GM19438 (cell line): ENCODE data around the gene CNTNAP2.

Source experiments
- ATAC-seq: cut with Tn5 transposase; IDR thresholded peaks from one replicate; pipeline ENCODE4 v1.9.1; 2021; ENCODE audit warnings: low read depth; ENCODE audit not compliant: unreplicated experiment

Gene CNTNAP2

DNA sequence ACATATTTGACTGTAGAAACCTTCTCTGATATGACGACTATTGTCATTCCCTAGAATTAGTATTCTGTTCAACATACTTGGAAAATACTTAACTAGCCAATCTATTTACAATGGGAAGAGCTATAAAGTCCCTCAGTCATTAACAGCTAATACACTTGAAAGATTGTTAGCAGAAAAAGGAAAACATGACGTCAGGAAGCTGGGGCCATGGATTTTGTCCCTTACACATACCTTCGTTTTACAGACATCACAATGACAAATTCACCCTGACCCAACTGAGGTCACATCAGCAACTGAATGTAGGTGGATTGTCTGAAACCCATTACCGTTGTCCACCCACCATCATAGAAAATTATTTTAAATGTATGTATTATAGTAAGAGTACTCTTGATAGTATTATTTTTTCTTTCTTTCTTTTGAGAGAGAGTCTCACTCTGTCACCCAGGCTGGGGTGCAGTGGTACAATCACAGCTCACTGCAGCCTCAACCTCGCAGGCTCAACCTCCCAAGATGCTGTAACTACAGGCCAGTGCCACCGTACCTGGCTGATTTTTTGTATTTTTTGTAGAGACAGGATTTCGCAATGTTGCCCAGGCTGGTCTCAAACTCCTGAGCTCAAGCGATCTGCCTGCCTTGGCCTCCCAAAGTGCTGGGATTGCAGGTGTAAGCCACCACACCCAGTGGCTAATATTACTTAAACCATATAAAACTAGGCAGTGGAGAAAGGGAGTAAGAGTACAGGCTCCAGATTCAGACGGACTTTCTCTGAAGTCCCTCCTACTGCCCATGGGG lies 1977.0 kb downstream of the CNTNAP2 start:
- ATAC-seq, result no peak

DNA sequence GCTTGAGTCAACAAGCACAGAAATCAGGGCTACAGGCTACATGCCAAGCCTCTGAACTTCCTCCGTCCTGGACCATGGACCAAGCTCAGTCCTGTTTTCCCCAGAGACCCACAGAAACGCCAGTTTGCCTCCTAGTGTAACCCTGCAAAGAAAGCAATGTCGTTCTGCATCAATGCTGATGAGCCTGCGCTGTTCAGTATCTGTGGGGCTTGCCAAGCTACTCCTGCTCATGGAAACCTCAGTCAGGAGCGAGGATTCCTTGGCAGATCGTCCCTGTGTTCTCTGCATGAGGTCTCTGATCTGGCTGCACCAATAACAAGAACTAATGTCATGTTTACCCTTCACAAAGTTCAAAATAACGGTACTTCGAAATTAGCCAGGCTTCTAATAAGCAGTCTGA lies 1978.5 kb downstream of the CNTNAP2 start:
- no peak for ATAC-seq

DNA sequence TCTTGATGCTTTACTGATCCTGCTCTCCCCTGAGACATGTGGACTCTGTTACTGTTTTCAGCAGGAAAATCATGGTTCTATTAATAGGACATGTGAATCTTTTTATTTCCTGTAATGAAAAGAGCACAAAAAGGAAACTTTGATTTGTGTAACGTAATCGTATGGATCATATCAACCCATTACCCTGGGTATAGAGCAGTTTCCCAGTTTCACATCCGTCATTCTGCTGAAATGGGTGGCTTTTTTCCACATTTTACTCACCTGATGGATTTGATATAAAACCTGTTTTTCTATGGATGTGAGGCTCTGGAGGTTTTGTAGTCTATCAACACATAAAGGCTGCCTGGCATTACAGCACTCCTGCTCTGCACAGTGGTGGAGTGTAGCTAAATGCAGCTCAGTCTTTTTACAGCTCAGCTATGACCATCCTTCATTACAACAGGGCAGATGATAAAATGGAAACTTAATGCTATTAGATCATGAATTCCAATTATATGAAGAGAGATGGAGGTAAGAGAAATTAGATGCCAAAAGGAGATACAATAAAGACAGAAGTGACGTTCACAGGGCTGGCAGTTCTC lies 1987.6 kb downstream of the CNTNAP2 start:
- ATAC-seq, result no peak

DNA sequence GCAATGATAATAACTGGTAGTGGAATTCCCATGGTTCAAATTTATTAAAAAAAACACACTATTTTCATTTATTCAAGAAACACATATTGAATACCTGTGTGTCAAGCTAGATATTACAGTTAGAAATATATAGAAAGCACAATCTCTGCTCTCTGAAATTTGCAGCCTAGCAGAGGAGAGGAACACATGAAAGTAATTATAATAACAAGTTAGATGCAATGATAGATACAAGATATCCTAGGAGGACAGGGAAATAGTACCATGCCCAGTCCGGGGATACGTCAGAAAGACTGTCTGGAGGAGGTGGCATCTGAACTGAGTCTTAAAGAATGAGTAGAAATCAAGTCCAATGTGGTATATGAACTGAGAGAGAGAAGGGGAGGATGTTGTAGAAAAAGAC lies 1988.3 kb downstream of the CNTNAP2 start:
- no peak for ATAC-seq

DNA sequence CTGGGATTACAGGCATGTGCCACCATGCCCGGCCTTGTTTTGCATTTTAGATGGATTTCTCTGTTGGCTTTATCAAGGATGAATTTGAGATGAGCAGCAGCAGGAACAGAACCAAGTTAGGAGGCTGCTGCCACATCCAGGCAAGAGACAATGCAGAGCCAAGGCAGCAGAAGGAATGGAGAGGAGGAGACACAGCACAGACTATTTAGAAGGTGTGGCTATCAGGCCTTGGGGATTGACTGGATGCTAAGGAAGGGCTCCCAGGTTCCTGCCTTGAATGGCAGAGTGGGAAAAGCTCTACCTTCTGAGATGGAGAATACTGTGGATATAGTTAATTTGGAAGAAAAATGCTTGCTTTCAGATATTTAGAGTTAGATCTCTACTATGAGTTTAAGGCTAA lies 1989.3 kb downstream of the CNTNAP2 start:
- no peak for ATAC-seq

DNA sequence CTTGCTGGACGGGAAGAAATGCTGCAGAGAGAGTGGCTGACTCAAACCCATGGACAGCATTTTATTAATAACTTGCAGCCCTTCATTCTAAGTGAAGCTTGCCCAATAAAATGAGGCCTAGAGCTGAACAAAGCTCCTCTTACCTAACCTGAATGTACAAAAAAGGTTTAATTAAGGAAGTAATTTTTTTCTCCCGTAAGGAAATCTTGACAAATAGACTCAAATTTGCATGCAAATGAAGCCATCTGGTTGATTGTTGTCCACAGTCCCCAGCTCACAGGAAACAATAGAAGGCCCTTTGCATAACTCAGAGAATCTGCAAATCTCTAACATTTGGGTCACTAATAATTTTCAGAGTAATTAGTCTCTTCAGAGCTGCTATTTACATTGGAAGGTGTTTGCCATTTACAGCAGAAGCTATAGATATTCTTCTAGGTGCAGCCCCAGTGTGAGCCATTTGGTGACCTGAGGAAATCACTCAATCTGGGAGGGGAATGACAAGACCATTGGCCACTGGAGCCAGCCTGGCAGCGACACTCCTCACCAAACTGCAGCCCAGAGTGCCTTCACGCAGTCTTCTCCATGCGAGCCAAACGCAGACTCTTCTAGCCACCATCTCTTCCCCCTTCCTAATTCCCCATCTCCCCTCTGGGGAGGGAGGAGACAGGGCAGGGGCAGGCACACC lies 1991.0 kb downstream of the CNTNAP2 start:
- ATAC-seq, result no peak

DNA sequence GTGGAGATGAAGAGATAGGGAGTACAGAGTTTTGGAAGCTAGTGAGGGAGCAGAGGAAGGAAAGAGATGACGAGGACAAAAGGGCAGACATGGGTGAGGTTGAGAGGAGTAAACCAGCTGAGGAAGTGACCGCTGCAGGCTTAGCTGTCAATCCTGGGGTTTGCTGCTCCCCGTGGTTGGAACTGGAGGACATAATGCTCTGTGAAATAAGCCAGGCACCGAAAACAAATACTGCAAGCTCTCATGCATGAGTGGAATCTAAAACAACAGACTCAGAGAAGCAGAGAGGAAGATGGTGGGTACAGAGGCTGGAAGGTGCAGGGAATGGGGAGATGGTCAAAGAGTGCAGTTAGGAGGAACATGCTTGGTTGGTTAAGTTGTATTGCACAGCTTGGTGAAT lies 1991.8 kb downstream of the CNTNAP2 start:
- no peak for ATAC-seq

DNA sequence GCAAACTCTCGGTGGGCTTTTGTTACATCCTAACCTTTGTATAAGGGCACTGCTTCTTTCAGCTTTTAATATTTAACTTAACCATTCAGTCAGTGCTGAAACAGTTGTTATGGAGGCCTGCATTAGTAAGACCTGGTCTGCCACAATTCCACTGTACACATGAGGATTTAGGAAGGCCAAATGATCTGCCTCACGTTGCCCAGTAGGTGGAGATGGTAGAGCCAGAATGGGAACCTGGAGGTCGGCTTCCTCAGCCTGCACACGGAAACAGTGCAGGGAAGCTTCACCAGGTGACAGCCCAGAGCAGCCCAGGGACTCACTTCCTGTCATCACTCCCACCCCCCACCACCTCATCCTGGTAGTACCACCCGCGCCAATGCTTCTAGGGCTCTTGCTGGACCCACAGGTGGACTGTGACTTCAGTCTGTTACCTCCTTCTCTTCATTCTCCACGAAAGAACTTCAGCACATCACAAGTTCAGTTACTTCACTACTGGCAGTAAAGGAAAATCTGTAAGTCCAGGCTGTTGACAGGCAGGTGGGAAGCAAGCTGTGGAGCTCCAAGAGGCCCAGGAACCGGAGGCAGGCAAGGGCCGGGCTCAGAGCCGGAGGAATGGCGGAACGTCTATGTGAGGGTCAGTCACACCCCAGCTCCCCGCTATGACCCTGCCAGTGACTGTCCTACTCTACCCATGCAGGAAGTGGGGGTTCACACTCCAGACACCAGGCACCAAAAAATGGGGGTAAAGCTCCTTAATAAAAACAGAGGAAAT lies 1993.7 kb downstream of the CNTNAP2 start:
- ATAC-seq, result no peak

DNA sequence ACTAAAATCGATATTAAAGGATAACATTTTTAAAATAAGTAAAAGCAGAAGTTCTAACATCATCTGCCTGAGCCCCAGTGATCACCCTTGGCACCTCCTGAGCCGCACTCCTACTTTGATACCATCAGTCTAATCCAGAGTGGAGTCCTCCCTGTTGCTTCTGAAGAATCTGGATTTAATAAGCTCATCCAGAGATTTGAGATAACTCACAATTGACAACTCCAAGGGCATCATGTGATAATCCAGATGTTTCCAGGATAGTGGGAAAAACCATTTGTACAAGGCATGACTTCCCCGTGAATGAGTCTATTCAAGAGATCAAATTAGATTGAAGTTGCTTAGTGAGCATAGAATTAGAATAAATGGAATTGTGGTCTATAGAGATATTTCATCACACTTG lies 1998.2 kb downstream of the CNTNAP2 start:
- no peak for ATAC-seq

DNA sequence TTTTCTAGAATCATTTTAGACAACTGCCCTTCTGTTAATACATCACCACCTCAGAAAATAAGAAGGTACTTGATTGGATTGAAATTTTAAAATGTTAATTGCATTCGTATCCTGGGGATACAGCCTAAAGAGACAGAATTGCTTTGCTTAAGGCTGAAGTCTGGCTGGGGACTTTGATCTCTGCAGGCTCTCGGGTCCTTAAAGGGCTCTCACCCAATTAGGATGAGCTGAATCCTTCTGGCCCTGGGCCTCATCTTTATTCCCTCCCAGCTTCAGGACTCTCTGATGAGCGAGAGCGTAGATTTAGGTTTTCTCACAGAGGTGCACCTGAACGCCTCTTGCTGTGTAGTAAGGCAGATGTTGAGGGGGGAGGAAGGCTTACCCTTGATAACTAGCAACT lies 1998.7 kb downstream of the CNTNAP2 start:
- no peak for ATAC-seq

DNA sequence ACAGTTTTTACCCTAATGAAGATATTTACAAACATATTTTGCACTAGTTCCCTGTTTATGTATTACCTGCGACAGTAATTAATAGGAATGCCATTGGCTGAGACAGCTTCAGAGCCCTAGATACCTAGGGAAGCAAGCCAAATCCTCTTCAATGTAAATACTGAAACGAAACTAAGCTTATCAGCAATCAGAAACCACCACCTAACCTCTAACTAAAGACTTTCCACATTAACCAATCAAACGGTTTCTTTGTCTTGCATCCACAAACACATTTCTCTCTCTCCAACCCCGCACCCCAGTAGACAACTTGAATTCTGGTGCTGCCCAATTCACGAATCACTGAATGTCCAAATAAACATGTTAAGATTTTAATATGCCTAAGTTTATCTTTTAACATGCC lies 1999.6 kb downstream of the CNTNAP2 start:
- ATAC-seq, result no peak

DNA sequence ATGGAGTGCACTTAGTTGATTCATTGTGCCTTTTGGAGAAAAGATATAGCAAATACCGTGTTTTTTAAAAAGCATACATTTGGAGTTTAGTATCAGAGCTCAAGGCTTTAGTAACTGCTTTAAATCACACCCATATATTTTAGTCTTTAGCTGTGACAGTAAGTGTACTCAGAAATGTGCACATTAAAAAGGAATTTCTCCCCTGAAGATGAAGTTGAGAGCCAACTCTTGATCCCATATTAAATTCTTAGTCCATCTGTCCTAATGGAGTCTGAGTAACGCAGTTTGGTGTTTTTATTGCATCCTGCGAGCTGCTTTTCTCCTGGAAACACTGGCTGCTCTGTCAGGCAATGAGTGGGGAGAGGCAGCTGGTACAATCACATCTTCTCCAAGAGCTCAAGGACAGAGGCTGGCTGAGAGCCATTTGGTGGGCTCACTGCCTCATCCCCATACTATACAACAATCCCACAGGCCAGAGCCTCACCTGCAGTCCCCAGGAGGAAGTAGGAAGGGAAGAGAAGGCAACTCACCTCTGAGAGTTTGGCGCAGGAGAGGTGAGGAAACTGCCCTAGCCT lies 2000.3 kb downstream of the CNTNAP2 start:
- ATAC-seq, result no peak

DNA sequence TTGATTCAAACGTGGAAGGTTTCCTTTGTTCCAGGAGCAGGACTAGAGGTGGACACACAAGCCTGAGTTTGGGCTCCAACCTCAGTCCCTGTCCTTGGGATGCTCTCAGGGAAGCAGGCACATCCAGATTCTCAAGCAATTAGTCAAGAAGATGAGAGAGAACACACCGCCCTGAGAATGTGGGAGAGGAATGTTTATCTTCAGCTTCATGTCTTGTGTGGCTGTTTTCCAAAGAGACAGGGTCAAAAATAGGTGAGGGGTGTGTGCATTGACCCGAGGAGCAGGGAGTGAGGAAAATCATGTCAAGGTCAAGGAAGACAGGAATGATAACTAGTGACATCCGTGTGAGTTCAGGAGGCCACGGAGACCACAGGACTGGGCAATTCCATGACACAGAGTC lies 2001.8 kb downstream of the CNTNAP2 start:
- ATAC-seq, result no peak

DNA sequence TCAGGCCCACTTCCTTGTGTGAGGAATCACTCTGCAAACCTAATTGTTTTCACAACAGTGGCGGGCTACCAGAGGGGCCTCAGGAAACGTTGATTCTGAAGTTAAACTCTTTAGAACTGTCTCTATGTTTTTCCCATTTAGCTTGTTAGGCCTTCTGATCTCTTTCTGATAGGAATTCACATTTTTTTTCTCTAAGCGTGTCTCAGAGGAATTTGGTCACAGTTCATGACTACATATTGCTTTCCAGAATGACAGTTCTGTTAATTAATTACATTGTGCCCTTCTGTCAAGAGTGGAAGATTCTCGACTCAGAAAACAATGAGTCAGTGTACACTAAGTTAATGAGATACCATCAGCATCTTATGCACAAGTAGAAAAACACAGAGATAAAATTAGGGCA lies 2004.8 kb downstream of the CNTNAP2 start:
- no peak for ATAC-seq

DNA sequence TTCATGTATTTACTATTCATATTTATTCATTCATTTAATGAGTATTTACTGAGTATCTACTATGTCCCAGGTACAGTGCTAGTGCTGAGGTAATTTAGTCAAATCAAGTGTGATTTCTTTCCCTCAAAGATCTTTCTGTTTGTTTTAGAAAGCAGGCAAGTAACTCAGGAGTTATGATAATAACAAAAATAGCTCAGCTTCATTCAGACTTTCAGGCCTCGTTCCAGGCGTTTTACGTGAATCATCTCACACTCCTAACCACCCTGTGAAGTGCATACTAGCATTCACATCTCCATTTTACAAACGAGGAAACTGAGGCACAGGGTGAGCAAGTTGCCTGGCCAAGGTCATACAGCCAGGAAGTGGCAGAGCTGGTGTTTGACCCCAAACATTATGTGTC lies 2005.2 kb downstream of the CNTNAP2 start:
- ATAC-seq, result no peak

DNA sequence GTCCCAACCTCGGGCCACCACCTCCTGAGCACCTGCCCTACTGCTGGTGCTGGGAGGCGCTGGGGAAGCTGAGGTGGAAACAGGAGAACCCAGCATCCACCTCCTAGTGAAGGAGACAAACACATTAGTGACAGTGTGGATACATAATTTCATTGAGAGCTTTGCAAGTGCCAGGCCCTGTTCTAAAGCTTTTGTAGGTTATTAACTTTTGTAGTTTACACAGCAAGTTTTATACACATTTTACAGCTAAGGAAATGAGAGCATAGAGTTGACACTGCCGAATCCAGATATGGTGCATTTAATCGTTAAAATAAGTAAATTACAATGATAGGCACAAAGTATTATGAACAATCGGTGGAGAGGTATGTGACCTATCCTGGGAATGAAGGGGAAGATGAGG lies 2007.9 kb downstream of the CNTNAP2 start:
- no peak for ATAC-seq

DNA sequence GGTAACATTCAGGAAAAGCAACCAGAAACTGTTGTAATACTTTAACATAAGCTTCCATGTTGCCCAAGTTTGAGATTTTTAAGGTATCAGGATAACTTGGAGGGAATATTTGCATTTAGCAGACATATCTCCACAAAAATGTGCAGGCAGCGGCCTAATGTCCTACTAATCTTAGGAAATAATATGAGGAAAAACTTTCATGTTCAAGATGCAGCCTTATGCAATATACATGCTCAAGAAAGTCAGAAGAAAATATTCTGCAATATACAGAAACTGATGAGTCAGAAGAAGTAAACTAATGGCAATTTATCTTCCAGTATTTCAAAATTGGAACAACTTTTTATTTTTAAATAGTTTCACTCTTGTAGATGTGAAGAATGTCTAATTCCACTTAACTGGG lies 2010.8 kb downstream of the CNTNAP2 start:
- ATAC-seq, result no peak

DNA sequence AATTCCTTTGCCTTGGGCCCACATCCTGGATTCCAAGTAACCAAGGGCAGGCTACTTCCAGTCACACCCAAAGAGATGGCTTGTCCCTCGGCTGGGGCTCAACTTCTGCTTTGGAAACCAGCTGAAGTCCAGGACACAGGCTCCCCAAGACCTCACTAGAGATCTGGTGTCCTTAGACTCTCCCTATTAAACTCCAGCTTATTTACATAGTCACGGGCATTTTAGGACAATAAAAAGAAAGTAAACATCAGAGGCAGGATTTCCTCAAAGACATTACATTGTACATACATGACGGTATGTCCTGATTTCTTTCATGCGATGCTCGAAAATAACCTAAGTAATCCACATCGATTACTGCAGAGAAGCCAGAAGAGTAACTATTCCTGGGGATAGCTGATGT lies 2012.4 kb downstream of the CNTNAP2 start:
- ATAC-seq, result no peak

DNA sequence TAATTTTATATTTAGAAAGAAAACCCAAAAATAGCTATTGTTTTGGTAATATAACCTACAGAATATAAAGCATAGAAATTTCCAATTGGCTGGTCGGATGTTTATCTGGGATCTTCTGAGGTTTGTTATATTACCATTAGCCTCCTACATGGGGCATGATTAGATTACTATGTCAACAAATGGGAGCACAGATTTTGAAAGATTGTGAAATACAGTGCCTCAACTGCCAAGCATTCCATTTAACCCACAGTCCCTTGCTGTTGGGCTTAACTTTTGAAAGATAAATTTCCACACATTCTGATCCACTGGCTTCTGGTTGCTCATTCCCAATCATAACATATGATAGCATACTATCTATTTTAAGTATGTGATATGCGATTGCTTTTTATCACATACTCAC lies 2018.5 kb downstream of the CNTNAP2 start:
- no peak for ATAC-seq

DNA sequence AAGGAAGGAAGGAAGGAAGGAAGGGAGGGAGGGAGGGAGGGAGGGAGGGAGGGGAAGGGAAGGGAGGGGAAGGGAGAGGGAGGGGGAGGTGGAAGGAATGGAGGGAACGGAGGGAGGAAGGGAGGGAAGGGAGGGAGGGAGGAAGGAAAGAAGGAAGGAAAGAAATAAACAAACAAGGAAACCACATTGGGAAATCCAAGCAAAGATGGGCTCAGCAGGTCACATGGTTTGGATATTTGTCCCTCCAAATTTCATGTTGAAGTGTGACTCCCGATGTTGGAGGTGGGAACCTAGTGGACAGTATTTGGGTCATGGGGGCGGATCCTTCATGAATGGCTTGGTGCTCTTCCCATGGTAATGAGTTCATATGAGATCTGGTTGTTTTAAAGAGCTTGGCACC lies 2019.4 kb downstream of the CNTNAP2 start:
- no peak for ATAC-seq
